Activated T-helper 1 cell treated with anti-CD3 and anti-CD28 coated beads, Interleukin-12 subunit alpha, Interleukin-12 subunit beta, Interleukin-2, Interleukin-4 antibody, amounts not matched to agents 30 ng/mL and 10 ng/mL and 1 ng/mL, durations not matched to agents 14 hours and 24 hours and 36 hours (primary cell): ENCODE results near the gene C19orf67. TPM values are rescaled to one million over a fixed set of nuclear protein-coding genes. Genes with fewer than 3 reads are reported as not detected.

Experiments used
- DNase-seq: peaks from one replicate; pipeline ENCODE4 v3.0.0; 2021; ENCODE audit warnings: low spot score
- H3K27ac Mint-ChIP-seq: one replicate; pipeline ENCODE4 v1.8.0; 2021; ENCODE audit warnings: mild to moderate bottlenecking, mixed read lengths
- H3K27me3 Mint-ChIP-seq: one replicate; pipeline ENCODE4 v1.8.0; 2022; ENCODE audit warnings: mild to moderate bottlenecking, moderate library complexity, mixed read lengths; ENCODE audit not compliant: insufficient read depth
- H3K36me3 Mint-ChIP-seq: one replicate; pipeline ENCODE4 v1.8.0; 2021; ENCODE audit warnings: low read depth, mixed read lengths
- H3K4me1 Mint-ChIP-seq: one replicate; pipeline ENCODE4 v1.8.0; 2021; ENCODE audit warnings: low read depth, mixed read lengths
- H3K4me3 Mint-ChIP-seq: one replicate; pipeline ENCODE4 v1.8.0; 2021; ENCODE audit warnings: mild to moderate bottlenecking, moderate library complexity, mixed read lengths
- H3K9me3 Mint-ChIP-seq: one replicate; pipeline ENCODE4 v1.8.0; 2021; ENCODE audit warnings: mixed read lengths
- intact Hi-C: fragments of 100-400 bp; cut with micrococcal nuclease; formaldehyde crosslinking; loops from one replicate; pipeline ENCODE4 v1.15.1; 2024
- total RNA-seq: library from RNA; stranded (reverse); gene quantifications from 2 replicates; pipeline ENCODE4 v1.2.3, GENCODE V29; 2022

Gene C19orf67
- total RNA-seq: 0.67 and 1.1 TPM in 2 replicates

GRCh38 chr19:14085309-14085995 is at the start of gene C19orf67:
TSS of gene C19orf67 (minus strand) at chr19:14085783. CDS start at chr19:14085627, 156 bp downstream.
- Mint-ChIP-seq H3K27me3 (no peaks in the 10 kb centered on the region), H3K4me3 (peak within 1 kb of the TSS; percentile 2), H3K27ac (no peak within 1 kb of the TSS), H3K4me1 (peaks cover 13% of the 10 kb centered on the region), H3K36me3 (peaks cover 17% of the 10 kb centered on the region), H3K9me3 (no peaks in the 10 kb centered on the region)
- no peak for DNase-seq
- intact Hi-C loops: no loop called here

- no peaks in the 10 kb centered on the region for H3K27me3 Mint-ChIP-seq
- H3K4me1 Mint-ChIP-seq: peaks cover 31% of the 10 kb centered on the region
- no peak for DNase-seq
- intact Hi-C loops: loop anchor here (5.0 kb wide), 1 partner anchor 342 kb away; the partner anchor contains the start of gene PTGER1
- H3K4me3 Mint-ChIP-seq: peak overlapping the region; percentile 83
- peaks cover 18% of the 10 kb centered on the region for H3K36me3 Mint-ChIP-seq
- H3K9me3 Mint-ChIP-seq: no peaks in the 10 kb centered on the region
- H3K27ac Mint-ChIP-seq: peak overlapping the region; percentile 85
These were observed 49.8 kb upstream of the C19orf67 start for GRCh38 chr19:14135355-14135754.

- Mint-ChIP-seq H3K36me3 (peaks cover 3% of the 10 kb centered on the region), H3K27me3 (no peaks in the 10 kb centered on the region), H3K4me1 (no peaks in the 10 kb centered on the region), H3K27ac (no peak overlapping the region), H3K4me3 (no peak overlapping the region), H3K9me3 (no peaks in the 10 kb centered on the region)
- no peak for DNase-seq
- intact Hi-C loops: no loop called here
These were observed 42.4 kb upstream of the C19orf67 start for GRCh38 chr19:14127929-14128509.

- no peaks in the 10 kb centered on the region for H3K27me3 Mint-ChIP-seq
- no peak overlapping the region for H3K4me3 Mint-ChIP-seq
- no peak for DNase-seq
- H3K9me3 Mint-ChIP-seq: no peaks in the 10 kb centered on the region
- peaks cover 4% of the 10 kb centered on the region for H3K36me3 Mint-ChIP-seq
- intact Hi-C loops: no loop called here
- H3K27ac Mint-ChIP-seq: no peak overlapping the region
- no peaks in the 10 kb centered on the region for H3K4me1 Mint-ChIP-seq
These were observed 41.6 kb upstream of the C19orf67 start for GRCh38 chr19:14127176-14127575.

- H3K36me3 Mint-ChIP-seq: peaks cover 6% of the 10 kb centered on the region
- H3K9me3 Mint-ChIP-seq: no peaks in the 10 kb centered on the region
- no peak for DNase-seq
- H3K27me3 Mint-ChIP-seq: peaks cover 2% of the 10 kb centered on the region
- H3K27ac Mint-ChIP-seq: no peak overlapping the region
- H3K4me1 Mint-ChIP-seq: peaks cover 11% of the 10 kb centered on the region
- intact Hi-C loops: no loop called here
- no peak overlapping the region for H3K4me3 Mint-ChIP-seq
These were observed 37.3 kb upstream of the C19orf67 start for GRCh38 chr19:14122924-14123323.

GRCh38 chr19:14120497-14120780 is 34.9 kb upstream of the C19orf67 start:
- H3K9me3 Mint-ChIP-seq: no peaks in the 10 kb centered on the region
- peaks cover 6% of the 10 kb centered on the region for H3K36me3 Mint-ChIP-seq
- no peak overlapping the region for H3K27ac Mint-ChIP-seq
- no peak for DNase-seq
- no peak overlapping the region for H3K4me3 Mint-ChIP-seq
- peaks cover 26% of the 10 kb centered on the region for H3K4me1 Mint-ChIP-seq
- intact Hi-C loops: no loop called here
- H3K27me3 Mint-ChIP-seq: peaks cover 2% of the 10 kb centered on the region

- H3K36me3 Mint-ChIP-seq: peaks cover 6% of the 10 kb centered on the region
- intact Hi-C loops: loop anchor here (5.0 to 10.0 kb wide), 2 partner anchors 345 to 523 kb away; partner anchors contain the start of gene C19orf53
- peak overlapping the region; percentile 13 for H3K4me3 Mint-ChIP-seq
- H3K9me3 Mint-ChIP-seq: no peaks in the 10 kb centered on the region
- DNase-seq: no peak
- no peak overlapping the region for H3K27ac Mint-ChIP-seq
- H3K4me1 Mint-ChIP-seq: peaks cover 30% of the 10 kb centered on the region
- peaks cover 2% of the 10 kb centered on the region for H3K27me3 Mint-ChIP-seq
These were observed 34.3 kb upstream of the C19orf67 start for GRCh38 chr19:14119644-14120496.

GRCh38 chr19:14119146-14119545 is 33.6 kb upstream of the C19orf67 start:
- peak overlapping the region; percentile 91 for H3K4me3 Mint-ChIP-seq
- H3K4me1 Mint-ChIP-seq: peaks cover 34% of the 10 kb centered on the region
- DNase-seq: no peak
- peaks cover 6% of the 10 kb centered on the region for H3K36me3 Mint-ChIP-seq
- intact Hi-C loops: loop anchor here (5.0 to 10.0 kb wide), 2 partner anchors 344 to 522 kb away; partner anchors contain the start of gene C19orf53
- H3K9me3 Mint-ChIP-seq: no peaks in the 10 kb centered on the region
- H3K27me3 Mint-ChIP-seq: peaks cover 2% of the 10 kb centered on the region
- H3K27ac Mint-ChIP-seq: peak overlapping the region; percentile 97

GRCh38 chr19:14118165-14119051 is 32.8 kb upstream of the C19orf67 start:
- H3K27ac Mint-ChIP-seq: peak overlapping the region; percentile 97
- H3K27me3 Mint-ChIP-seq: peaks cover 2% of the 10 kb centered on the region

GRCh38 chr19:14117668-14118164 is 32.1 kb upstream of the C19orf67 start, which contains the start of gene PRKACA:
TSS of gene PRKACA (minus strand) at chr19:14117762. CDS start at chr19:14117547, 215 bp downstream.
- intact Hi-C loops: loop anchor here (1.0 to 10.0 kb wide), 6 partner anchors 19 to 520 kb away; partner anchors contain the start of genes ASF1B and C19orf53
- Mint-ChIP-seq H3K27ac (peak within 1 kb of the TSS; percentile 97), H3K4me1 (peaks cover 39% of the 10 kb centered on the region), H3K4me3 (peak within 1 kb of the TSS; percentile 94), H3K9me3 (no peaks in the 10 kb centered on the region), H3K27me3 (peaks cover 2% of the 10 kb centered on the region), H3K36me3 (peaks cover 4% of the 10 kb centered on the region)
- DNase-seq: peak; percentile 99

More at GRCh38 chr19:14118165-14119051, 32.8 kb upstream of the C19orf67 start:
- Mint-ChIP-seq H3K4me1 (peaks cover 39% of the 10 kb centered on the region), H3K36me3 (peaks cover 6% of the 10 kb centered on the region), H3K4me3 (peak overlapping the region; percentile 91), H3K9me3 (no peaks in the 10 kb centered on the region)
- no peak for DNase-seq
- intact Hi-C loops: loop anchor here (1.0 to 10.0 kb wide), 3 partner anchors 18 to 521 kb away; partner anchors contain the start of genes ASF1B and C19orf53

- DNase-seq: no peak
- Mint-ChIP-seq H3K27me3 (peaks cover 2% of the 10 kb centered on the region), H3K27ac (peak overlapping the region; percentile 89), H3K36me3 (peaks cover 4% of the 10 kb centered on the region), H3K4me1 (peaks cover 39% of the 10 kb centered on the region), H3K4me3 (peak overlapping the region; percentile 94), H3K9me3 (no peaks in the 10 kb centered on the region)
- intact Hi-C loops: loop anchor here (1.0 to 10.0 kb wide), 5 partner anchors 26 to 520 kb away; partner anchors contain the start of gene C19orf53
These were observed 31.5 kb upstream of the C19orf67 start for GRCh38 chr19:14116918-14117578.
